ENCODE measurements around the gene NHSL1.

NHSL1 gene

DNA sequence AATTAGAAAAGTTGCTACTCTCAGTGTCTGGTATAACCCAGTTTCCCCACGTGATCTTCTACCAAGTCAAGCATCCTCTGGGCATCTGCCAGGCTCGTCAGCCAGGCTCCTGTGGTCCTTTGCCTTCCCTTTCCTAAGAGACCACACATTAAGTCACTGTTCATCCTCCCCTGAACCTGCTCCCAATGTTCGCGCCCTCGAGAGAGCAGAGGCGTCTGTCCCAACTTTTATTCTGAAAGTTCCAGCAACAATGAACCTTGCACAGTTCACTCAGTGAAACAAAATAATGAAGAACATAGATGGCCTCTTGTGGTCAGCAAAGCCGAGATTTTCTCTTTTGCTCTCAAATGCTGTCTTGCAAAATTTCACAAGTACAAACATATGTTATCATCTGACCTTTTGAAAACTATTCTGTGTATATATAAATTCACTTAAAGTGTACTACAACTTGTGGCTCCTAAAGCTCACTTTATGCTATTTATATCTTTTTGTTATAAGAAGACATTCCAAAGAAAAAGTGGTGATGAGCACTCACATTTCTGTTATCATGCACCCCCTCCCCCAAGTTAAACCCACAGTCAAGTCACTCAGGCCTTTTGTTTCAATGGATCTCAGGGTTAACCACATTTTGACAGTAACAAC, 39.2 kb upstream of the NHSL1 start:
- no peaks in the 10 kb centered on the region for H3K36me3 ChIP-seq (ENCODE audit: control insufficient read depth in 2 of 2, insufficient read depth in 1 of 2, low read length in 2 of 2)
- H3K4me1 ChIP-seq (ENCODE audit: control insufficient read depth, insufficient read depth, low read length) = 0 out of 2 replicates have a peak, but pooled peaks cover 3% of the 10 kb centered on the region
- H3K27ac ChIP-seq (ENCODE audit: extremely low read depth, low read depth, low read length) = no peak overlapping the region
- no peak overlapping the region for H3K4me3 ChIP-seq (ENCODE audit: low read depth, low read length)
- ChIA-PET POLR2A (no interaction called here), CTCF (no interaction called here)
- H3K9me3 ChIP-seq (ENCODE audit: control insufficient read depth, insufficient read depth, low read depth, low read length) = no peaks in the 10 kb centered on the region
- TF ChIP-seq ZNF664 (tag by site-specific recombination; IDR thresholded peaks at IDR 0.05) (no peak), ZNF24 (tag by site-specific recombination; IDR thresholded peaks at IDR 0.05) (no peak), ZNF670 (tag by site-specific recombination; IDR thresholded peaks at IDR 0.05; ENCODE audit: low read depth) (no peak), ZSCAN23 (tag by site-specific recombination; IDR thresholded peaks at IDR 0.05) (no peak), ZBTB48 (tag by site-specific recombination; IDR thresholded peaks at IDR 0.05) (no peak), IKZF3 (tag by site-specific recombination; IDR thresholded peaks at IDR 0.05) (no peak), ZBTB21 (tag by site-specific recombination; IDR thresholded peaks at IDR 0.05) (no peak), ZNF146 (tag by site-specific recombination; IDR thresholded peaks at IDR 0.05) (no peak), ZNF169 (tag by site-specific recombination; IDR thresholded peaks at IDR 0.05) (no peak), ZNF837 (tag by site-specific recombination; IDR thresholded peaks at IDR 0.05) (no peak), ZSCAN5A (tag by site-specific recombination; IDR thresholded peaks at IDR 0.05) (no peak), ZNF292 (tag by site-specific recombination; IDR thresholded peaks at IDR 0.05; ENCODE audit: borderline replicate concordance, low read depth) (no peak), ZNF707 (tag by site-specific recombination; IDR thresholded peaks at IDR 0.05) (no peak)
- TF ChIP-seq, protein P1, sequence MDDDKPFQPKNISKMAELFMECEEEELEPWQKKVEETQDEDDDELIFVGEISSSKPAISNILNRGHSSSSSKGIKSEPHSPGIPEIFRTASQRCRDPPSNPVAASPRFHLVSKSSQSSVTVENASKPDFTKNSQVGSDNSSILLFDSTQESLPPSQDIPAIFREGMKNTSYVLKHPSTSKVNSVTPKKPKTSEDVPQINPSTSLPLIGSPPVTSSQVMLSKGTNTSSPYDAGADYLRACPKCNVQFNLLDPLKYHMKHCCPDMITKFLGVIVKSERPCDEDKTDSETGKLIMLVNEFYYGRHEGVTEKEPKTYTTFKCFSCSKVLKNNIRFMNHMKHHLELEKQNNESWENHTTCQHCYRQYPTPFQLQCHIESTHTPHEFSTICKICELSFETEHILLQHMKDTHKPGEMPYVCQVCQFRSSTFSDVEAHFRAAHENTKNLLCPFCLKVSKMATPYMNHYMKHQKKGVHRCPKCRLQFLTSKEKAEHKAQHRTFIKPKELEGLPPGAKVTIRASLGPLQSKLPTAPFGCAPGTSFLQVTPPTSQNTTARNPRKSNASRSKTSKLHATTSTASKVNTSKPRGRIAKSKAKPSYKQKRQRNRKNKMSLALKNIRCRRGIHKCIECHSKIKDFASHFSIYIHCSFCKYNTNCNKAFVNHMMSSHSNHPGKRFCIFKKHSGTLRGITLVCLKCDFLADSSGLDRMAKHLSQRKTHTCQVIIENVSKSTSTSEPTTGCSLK (tag by site-specific recombination; IDR thresholded peaks at IDR 0.05) = no peak

GRCh38 chr6:138537106-138537505, 37.8 kb upstream of the NHSL1 start:
- 0 out of 2 replicates have a peak, but pooled peaks cover 3% of the 10 kb centered on the region for H3K4me1 ChIP-seq (ENCODE audit: control insufficient read depth, insufficient read depth, low read length)
- H3K36me3 ChIP-seq (ENCODE audit: control insufficient read depth in 2 of 2, insufficient read depth in 1 of 2, low read length in 2 of 2) = no peaks in the 10 kb centered on the region
- CTCF ChIA-PET = interaction anchor here (1.1 to 3.6 kb wide), 2 partner anchors 16 to 28 kb away, joined by 3 to 12 read pairs; no protein-coding TSS in a partner anchor
- no peak overlapping the region for H3K4me3 ChIP-seq (ENCODE audit: low read depth, low read length)
- no peaks in the 10 kb centered on the region for H3K9me3 ChIP-seq (ENCODE audit: control insufficient read depth, insufficient read depth, low read depth, low read length)
- POLR2A ChIA-PET = no interaction called here
- no peak overlapping the region for H3K27ac ChIP-seq (ENCODE audit: extremely low read depth, low read depth, low read length)
- TF ChIP-seq, protein P2, sequence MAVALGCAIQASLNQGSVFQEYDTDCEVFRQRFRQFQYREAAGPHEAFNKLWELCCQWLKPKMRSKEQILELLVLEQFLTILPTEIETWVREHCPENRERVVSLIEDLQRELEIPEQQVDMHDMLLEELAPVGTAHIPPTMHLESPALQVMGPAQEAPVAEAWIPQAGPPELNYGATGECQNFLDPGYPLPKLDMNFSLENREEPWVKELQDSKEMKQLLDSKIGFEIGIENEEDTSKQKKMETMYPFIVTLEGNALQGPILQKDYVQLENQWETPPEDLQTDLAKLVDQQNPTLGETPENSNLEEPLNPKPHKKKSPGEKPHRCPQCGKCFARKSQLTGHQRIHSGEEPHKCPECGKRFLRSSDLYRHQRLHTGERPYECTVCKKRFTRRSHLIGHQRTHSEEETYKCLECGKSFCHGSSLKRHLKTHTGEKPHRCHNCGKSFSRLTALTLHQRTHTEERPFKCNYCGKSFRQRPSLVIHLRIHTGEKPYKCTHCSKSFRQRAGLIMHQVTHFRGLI (tag by site-specific recombination; IDR thresholded peaks at IDR 0.05) = no peak
- TF ChIP-seq KLF7 (tag by site-specific recombination; IDR thresholded peaks at IDR 0.05; ENCODE audit: borderline replicate concordance) (no peak), ZNF211 (tag by site-specific recombination; IDR thresholded peaks at IDR 0.05; ENCODE audit: low read depth) (no peak), ZNF830 (tag by site-specific recombination; IDR thresholded peaks at IDR 0.05; ENCODE audit: low read depth) (no peak), ZNF174 (tag by site-specific recombination; IDR thresholded peaks at IDR 0.05) (no peak), ZNF623 (tag by site-specific recombination; IDR thresholded peaks at IDR 0.05) (no peak), ZNF280D (tag by site-specific recombination; IDR thresholded peaks at IDR 0.05) (no peak), ZNF394 (tag by site-specific recombination; IDR thresholded peaks at IDR 0.05; ENCODE audit: borderline replicate concordance) (no peak), EGR2 (tag by site-specific recombination; IDR thresholded peaks at IDR 0.05; ENCODE audit: low read depth) (no peak), PRDM10 (tag by site-specific recombination; IDR thresholded peaks at IDR 0.05) (no peak)
